H1 (cell line): ENCODE measurements around the gene SHC1. TPM values are rescaled to one million over a fixed set of nuclear protein-coding genes. Genes with fewer than 3 reads are reported as not detected.

Experiments
- ASH2L ChIP-seq: fragments of 200-600, 300-600 bp; sonication (generic); IDR thresholded peaks from one replicate; pipeline ENCODE4 v1.7.1; 2017; ENCODE audit warnings: low read length
- CREB1 ChIP-seq: IDR thresholded peaks from 2 replicates; pipeline ENCODE4 v1.6.1; 2012; ENCODE audit warnings: inconsistent platforms
- GABPA ChIP-seq: IDR thresholded peaks from 2 replicates; pipeline ENCODE4 v1.6.1; 2011; ENCODE audit warnings: mild to moderate bottlenecking, low read length, moderate library complexity, borderline replicate concordance; ENCODE audit not compliant: insufficient read depth
- MAFK ChIP-seq: IDR thresholded peaks from 2 replicates; pipeline ENCODE4 v1.6.1; 2012; ENCODE audit warnings: low read depth, mild to moderate bottlenecking, improper control_type of control experiment, low read length
- MAX ChIP-seq: IDR thresholded peaks from 2 replicates; pipeline ENCODE4 v1.6.1; 2012; ENCODE audit warnings: inconsistent platforms
- TCF12 ChIP-seq: IDR thresholded peaks from 2 replicates; pipeline ENCODE4 v1.6.1; 2011; ENCODE audit warnings: low read depth, mild to moderate bottlenecking, low read length
- YY1 ChIP-seq: IDR thresholded peaks from 2 replicates; pipeline ENCODE4 v1.6.1; 2011; ENCODE audit warnings: low read depth, mild to moderate bottlenecking, low read length
- polyA plus RNA-seq, 7 experiments: library from polyadenylated mRNA; depleted of rRNA in 3 of 7; stranded (reverse) in 5 of 7; unstranded in 2 of 7; fragments of >200 nt in 5 of 7; fragments of 200-250 nt in 2 of 7; gene quantifications; 1 replicate in 5 of 7; 2 replicates in 1 of 7; 4 replicates in 1 of 7; pipeline versions ENCODE4 v1.2.1 to v1.2.3, GENCODE V29; 2011 to 2013; ENCODE audit warnings: missing spikeins in 2 of 7, mixed read lengths in 2 of 7
- total RNA-seq: library from RNA; stranded (reverse); fragmentation: NEBNext Ultra II Directional; extraction: Animal tissue kit (Norgen Biotek cat#: 25700); gene quantifications from 2 replicates; pipeline ENCODE4 v1.2.1, GENCODE V29; 2021

The SHC1 gene
- total and polyA plus RNA-seq, 2 of the 8 experiments (the other 6 are each of a cell fraction or from before 2014, with no cell fraction given): 177 to 212 TPM

DNA sequence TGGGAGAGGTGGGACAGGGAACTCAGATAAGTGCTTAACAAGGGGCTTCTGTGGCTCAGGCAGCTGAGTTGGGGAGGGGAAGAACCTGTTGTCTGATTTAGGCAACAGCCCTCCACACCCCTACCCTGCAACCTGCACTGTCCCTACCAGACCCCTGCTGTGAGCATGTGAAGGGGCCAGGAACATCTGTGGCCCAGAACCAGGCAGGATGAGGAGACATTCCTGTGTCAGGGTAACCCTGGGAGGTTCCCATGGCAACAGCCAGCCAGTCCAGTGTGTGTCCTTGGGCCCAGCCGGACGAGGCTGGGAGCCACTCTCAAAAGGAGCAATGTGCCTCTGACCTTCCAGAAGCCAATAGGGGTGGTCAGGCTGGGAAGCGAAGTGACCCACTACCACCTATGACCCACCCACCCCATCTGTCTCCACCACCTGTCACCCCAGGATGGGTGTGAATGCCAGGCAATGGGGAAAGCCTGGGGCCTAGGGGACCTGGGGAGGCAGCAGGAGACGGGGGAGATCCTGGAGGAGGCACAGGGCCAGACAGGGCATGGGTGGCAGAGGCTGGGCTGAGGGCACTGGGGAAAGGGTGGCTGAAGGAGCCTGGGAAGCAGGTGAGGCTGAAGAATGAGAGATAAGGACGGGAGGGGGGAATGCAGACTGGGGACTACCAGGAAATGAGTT is 29.1 kb downstream of the SHC1 start (continued):
- TF ChIP-seq MAFK (no peak), MAX (no peak), TCF12 (no peak), ASH2L (no peak), CREB1 (no peak), GABPA (no peak), YY1 (no peak)
